ENCODE measurements around the gene SOX12. TPM values are rescaled to one million over a fixed set of nuclear protein-coding genes. Genes with fewer than 3 reads are reported as not detected.

Gene SOX12
- total RNA-seq, 1 experiment from 2014 or later: 14.7 TPM

GRCh38 chr20:324177-325044 lies 941 bp upstream of the SOX12 start:
- H3K9me3 Mint-ChIP-seq (ENCODE audit: unreplicated experiment): no peaks in the 10 kb centered on the region
- peak overlapping the region; percentile 87 for H3K27ac Mint-ChIP-seq (ENCODE audit: unreplicated experiment)
- POLR2A ChIA-PET: interaction anchor here (0.6 to 3.1 kb wide), 4 partner anchors 23 to 56 kb away, joined by 3 to 14 read pairs (median 8); partner anchors contain the start of genes NRSN2, TRIB3 and ZCCHC3
- Histone ChIP-seq H3K4me1 (0 out of 2 replicates have a peak, but pooled peaks cover 10% of the 10 kb centered on the region), H3K4me3 (ENCODE audit: low read depth, low read length) (peak overlapping the region; percentile 59), H3K9me3 (no peaks in the 10 kb centered on the region), H3K27me3 (replicated peaks; ENCODE audit: control insufficient read depth, insufficient read depth, low read length) (no peaks in the 10 kb centered on the region), H3K36me3 (ENCODE audit: control insufficient read depth, insufficient read depth, low read length) (no peaks in the 10 kb centered on the region)
- peaks cover 46% of the 10 kb centered on the region for H3K36me3 Mint-ChIP-seq (ENCODE audit: insufficient read depth, unreplicated experiment)
- H3K4me3 Mint-ChIP-seq (ENCODE audit: unreplicated experiment): peak overlapping the region; percentile 94
- CTCF ChIA-PET: interaction anchor here (0.6 to 1.3 kb wide), 3 partner anchors 58 to 142 kb away, joined by 3 to 4 read pairs (median 3); no protein-coding TSS in a partner anchor
- peak; percentile 43 to 47 for TF ChIP-seq CTCF (IDR thresholded peaks at IDR 0.05; ENCODE audit: insufficient read depth in 1 of 2, low read depth in 1 of 2, low read length in 1 of 2, severe bottlenecking in 1 of 2, unreplicated experiment in 1 of 2)
- H3K27me3 Mint-ChIP-seq (ENCODE audit: insufficient read depth, unreplicated experiment): peaks cover 4% of the 10 kb centered on the region
- TSS peak; percentile 99 for BruUV-seq (replicated peaks)
- intact Hi-C loops (cut with micrococcal nuclease; ENCODE audit: unreplicated experiment): loop anchor here (1.0 kb wide), 1 partner anchor 27 kb away; the partner anchor contains the start of gene ZCCHC3
- peaks cover 8% of the 10 kb centered on the region for H3K4me1 Mint-ChIP-seq (ENCODE audit: low read depth, unreplicated experiment)
- DNase-seq: peak; percentile 90 to 95

- Mint-ChIP-seq H3K4me3 (ENCODE audit: unreplicated experiment) (peak overlapping the region; percentile 94), H3K36me3 (ENCODE audit: insufficient read depth, unreplicated experiment) (peaks cover 46% of the 10 kb centered on the region), H3K9me3 (ENCODE audit: unreplicated experiment) (no peaks in the 10 kb centered on the region), H3K27ac (ENCODE audit: unreplicated experiment) (peak overlapping the region; percentile 48), H3K4me1 (ENCODE audit: low read depth, unreplicated experiment) (peaks cover 8% of the 10 kb centered on the region), H3K27me3 (ENCODE audit: insufficient read depth, unreplicated experiment) (peaks cover 4% of the 10 kb centered on the region)
- POLR2A ChIA-PET: interaction anchor here (0.6 to 3.1 kb wide), 2 partner anchors 21 to 51 kb away, joined by 9 to 14 read pairs; partner anchors contain the start of gene NRSN2
- DNase-seq: peak; percentile 72 to 73
- Histone ChIP-seq H3K27me3 (replicated peaks; ENCODE audit: control insufficient read depth, insufficient read depth, low read length) (no peaks in the 10 kb centered on the region), H3K4me1 (0 out of 2 replicates have a peak, but pooled peaks cover 10% of the 10 kb centered on the region), H3K4me3 (ENCODE audit: low read depth, low read length) (peak overlapping the region; percentile 59), H3K9me3 (no peaks in the 10 kb centered on the region), H3K36me3 (ENCODE audit: control insufficient read depth, insufficient read depth, low read length) (no peaks in the 10 kb centered on the region)
- CTCF ChIA-PET: interaction anchor here (1.3 kb wide), 1 partner anchor 60 kb away, joined by 3 read pairs; no protein-coding TSS in a partner anchor
- intact Hi-C loops (cut with micrococcal nuclease; ENCODE audit: unreplicated experiment): loop anchor here (1.0 kb wide), 1 partner anchor 29 kb away; the partner anchor contains the start of gene ZCCHC3
- no peak for TF ChIP-seq CTCF (IDR thresholded peaks at IDR 0.05; ENCODE audit: insufficient read depth in 1 of 2, low read depth in 1 of 2, low read length in 1 of 2, severe bottlenecking in 1 of 2, unreplicated experiment in 1 of 2)
- no TSS peak for BruUV-seq (replicated peaks)
These were observed 715 bp downstream of the SOX12 start for GRCh38 chr20:325889-326644.

Data from Caco-2 (cell line).